Endothelial cell (in vitro differentiated cells): Measurements from ENCODE around the gene INHBE. TPM values are rescaled to one million over a fixed set of nuclear protein-coding genes. Genes with fewer than 3 reads are reported as not detected.

ENCODE experiments used
- DNase-seq: peaks from one replicate; pipeline ENCODE4 v3.0.0; 2021; ENCODE audit warnings: low spot score
- H3K27ac Mint-ChIP-seq: one replicate; pipeline ENCODE4 v1.8.0; 2021; ENCODE audit warnings: mixed read lengths, inconsistent platforms; ENCODE audit not compliant: unreplicated experiment
- H3K27me3 Mint-ChIP-seq: one replicate; pipeline ENCODE4 v1.8.0; 2021; ENCODE audit warnings: mild to moderate bottlenecking, moderate library complexity, mixed read lengths, inconsistent platforms; ENCODE audit not compliant: unreplicated experiment
- H3K36me3 Mint-ChIP-seq: one replicate; pipeline ENCODE4 v1.8.0; 2021; ENCODE audit warnings: mild to moderate bottlenecking, low read depth, mixed read lengths, inconsistent platforms; ENCODE audit not compliant: unreplicated experiment
- H3K4me1 Mint-ChIP-seq: one replicate; pipeline ENCODE4 v1.8.0; 2021; ENCODE audit warnings: mild to moderate bottlenecking, mixed read lengths, inconsistent platforms; ENCODE audit not compliant: unreplicated experiment
- H3K4me3 Mint-ChIP-seq: one replicate; pipeline ENCODE4 v1.8.0; 2021; ENCODE audit warnings: mild to moderate bottlenecking, mixed read lengths, inconsistent platforms; ENCODE audit not compliant: unreplicated experiment
- H3K9me3 Mint-ChIP-seq: one replicate; pipeline ENCODE4 v1.8.0; 2021; ENCODE audit warnings: mixed read lengths, inconsistent platforms; ENCODE audit not compliant: unreplicated experiment
- total RNA-seq: library from RNA; stranded (reverse); fragmentation: NEBNext Ultra II Directional; extraction: Animal tissue kit (Norgen Biotek cat#: 25700); gene quantifications from one replicate; pipeline ENCODE4 v1.2.1, GENCODE V29; 2021; ENCODE audit not compliant: unreplicated experiment
- TF ChIP-seq, protein P1 (sequence below): fragments of 200-600 bp; sonication (generic); IDR thresholded peaks from one replicate; pipeline ENCODE4 v1.5.0; 2021; ENCODE audit warnings: antibody characterized with exemption; ENCODE audit not compliant: unreplicated experiment

Gene INHBE
- total RNA-seq, 1 donor from 2014 or later: not detected

DNA sequence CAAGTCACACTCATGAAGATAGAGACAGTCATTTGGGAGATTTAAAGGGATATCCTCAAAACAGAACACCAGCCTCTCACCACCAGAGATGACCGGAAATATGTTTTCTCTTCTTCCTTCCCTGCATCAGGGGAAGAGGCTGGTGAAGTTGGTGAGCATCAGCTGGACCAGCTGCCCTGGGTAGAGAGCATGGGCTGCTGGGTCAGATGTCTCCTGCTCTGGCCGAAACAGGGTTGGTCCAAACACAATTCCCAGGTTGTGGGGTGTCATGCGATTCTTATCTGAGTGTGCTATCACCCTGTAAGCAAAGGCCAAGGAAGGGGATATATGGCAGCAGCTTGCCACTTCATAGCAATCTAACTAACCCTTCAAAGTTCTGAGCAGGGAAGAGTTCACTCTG lies 17.3 kb downstream of the INHBE start:
- no peak for DNase-seq
- Mint-ChIP-seq H3K4me3 (no peak overlapping the region), H3K9me3 (no peaks in the 10 kb centered on the region), H3K36me3 (peaks cover 36% of the 10 kb centered on the region), H3K27me3 (peaks cover 20% of the 10 kb centered on the region), H3K4me1 (peaks cover 29% of the 10 kb centered on the region), H3K27ac (no peak overlapping the region)
- TF ChIP-seq, protein P1, sequence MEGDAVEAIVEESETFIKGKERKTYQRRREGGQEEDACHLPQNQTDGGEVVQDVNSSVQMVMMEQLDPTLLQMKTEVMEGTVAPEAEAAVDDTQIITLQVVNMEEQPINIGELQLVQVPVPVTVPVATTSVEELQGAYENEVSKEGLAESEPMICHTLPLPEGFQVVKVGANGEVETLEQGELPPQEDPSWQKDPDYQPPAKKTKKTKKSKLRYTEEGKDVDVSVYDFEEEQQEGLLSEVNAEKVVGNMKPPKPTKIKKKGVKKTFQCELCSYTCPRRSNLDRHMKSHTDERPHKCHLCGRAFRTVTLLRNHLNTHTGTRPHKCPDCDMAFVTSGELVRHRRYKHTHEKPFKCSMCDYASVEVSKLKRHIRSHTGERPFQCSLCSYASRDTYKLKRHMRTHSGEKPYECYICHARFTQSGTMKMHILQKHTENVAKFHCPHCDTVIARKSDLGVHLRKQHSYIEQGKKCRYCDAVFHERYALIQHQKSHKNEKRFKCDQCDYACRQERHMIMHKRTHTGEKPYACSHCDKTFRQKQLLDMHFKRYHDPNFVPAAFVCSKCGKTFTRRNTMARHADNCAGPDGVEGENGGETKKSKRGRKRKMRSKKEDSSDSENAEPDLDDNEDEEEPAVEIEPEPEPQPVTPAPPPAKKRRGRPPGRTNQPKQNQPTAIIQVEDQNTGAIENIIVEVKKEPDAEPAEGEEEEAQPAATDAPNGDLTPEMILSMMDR: no peak

DNA sequence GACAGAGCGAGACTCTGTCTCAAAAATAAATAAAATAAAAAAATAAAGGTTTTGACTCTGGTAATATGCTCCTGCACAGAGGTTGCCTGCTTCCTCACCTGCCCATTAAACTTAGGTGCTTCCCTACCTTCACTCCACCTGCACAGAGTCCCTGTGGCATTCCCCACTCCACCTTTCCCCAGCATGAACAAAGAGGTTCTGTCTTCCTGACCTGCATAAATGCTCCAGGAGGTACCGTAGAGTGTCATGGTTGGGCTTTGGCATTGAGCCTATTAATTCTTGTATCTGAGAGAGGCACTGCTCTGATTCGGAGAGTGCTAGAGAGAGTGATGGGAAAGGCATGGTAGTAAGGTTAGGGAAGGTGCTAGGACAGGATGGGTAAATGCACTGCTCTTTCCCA lies 18.3 kb downstream of the INHBE start:
- Mint-ChIP-seq H3K4me1 (peaks cover 31% of the 10 kb centered on the region), H3K9me3 (no peaks in the 10 kb centered on the region), H3K27me3 (peaks cover 21% of the 10 kb centered on the region), H3K36me3 (peaks cover 27% of the 10 kb centered on the region), H3K4me3 (no peak overlapping the region), H3K27ac (no peak overlapping the region)
- TF ChIP-seq, protein P1: no peak
- DNase-seq: no peak

DNA sequence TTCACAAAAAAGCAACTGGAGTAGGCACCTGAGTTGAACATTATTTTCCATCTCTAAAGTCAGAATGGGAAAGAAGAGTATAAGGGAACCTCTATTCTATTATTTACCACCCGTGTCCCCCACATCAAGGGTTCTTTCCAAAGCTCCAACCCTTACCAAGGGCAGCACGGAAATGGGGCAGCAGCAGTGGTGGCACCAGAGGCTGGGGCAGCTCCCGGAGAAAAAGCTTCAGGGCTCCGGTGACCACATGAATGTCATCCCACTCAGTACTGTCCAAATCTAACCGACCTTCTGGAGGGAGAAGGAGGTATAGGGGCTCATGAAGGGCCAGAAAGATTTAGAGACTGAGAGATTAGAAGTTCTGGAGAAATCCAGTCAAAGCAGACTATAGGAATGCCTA lies 18.8 kb downstream of the INHBE start:
- Mint-ChIP-seq H3K27ac (peak overlapping the region; percentile 55), H3K27me3 (peaks cover 23% of the 10 kb centered on the region), H3K36me3 (peaks cover 26% of the 10 kb centered on the region), H3K9me3 (no peaks in the 10 kb centered on the region), H3K4me1 (peaks cover 35% of the 10 kb centered on the region), H3K4me3 (peak overlapping the region; percentile 85)
- no peak for DNase-seq
- TF ChIP-seq, protein P1: no peak

DNA sequence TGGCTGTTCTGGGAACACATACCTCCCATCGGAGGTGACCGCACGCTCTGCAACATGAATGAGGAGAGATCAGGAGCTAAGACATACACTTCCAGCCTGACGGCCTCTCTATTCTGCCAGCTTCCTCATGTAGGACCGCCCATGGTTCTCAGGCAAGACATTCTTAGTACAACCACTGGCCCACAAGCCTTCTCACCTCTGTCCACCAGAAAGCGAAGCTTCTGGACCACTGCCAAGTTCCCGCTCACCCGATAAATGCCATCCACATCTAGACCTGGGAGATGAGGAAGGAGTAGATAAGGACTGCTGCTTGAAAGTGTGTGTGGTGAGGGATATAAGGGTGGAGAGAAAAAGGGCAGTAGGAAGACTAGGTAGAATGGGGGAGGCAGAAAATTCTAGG lies 19.3 kb downstream of the INHBE start:
- Mint-ChIP-seq H3K4me1 (peaks cover 41% of the 10 kb centered on the region), H3K27me3 (peaks cover 24% of the 10 kb centered on the region), H3K4me3 (peak overlapping the region; percentile 85), H3K27ac (peak overlapping the region; percentile 55), H3K36me3 (peaks cover 28% of the 10 kb centered on the region), H3K9me3 (no peaks in the 10 kb centered on the region)
- TF ChIP-seq, protein P1: no peak
- DNase-seq: no peak

DNA sequence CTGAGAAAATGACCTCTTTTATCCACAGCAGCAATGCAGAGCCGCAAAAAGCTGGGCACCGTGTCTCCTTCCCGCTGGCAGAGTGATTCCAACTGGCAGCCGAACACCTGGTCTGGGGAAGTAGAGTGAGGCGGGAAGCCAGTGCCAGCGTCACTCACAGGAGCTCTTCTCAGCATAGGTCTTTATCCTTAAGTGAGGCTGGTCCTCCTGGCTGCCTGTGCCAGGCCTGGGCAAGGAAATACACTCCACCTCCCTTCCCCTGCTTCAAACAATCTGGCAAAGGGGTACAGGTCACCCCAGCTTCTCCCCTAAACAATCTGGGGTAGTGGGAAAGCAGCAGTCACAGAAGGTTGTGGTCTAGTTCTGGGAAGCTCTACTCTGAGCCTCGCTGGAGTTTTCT lies 19.8 kb downstream of the INHBE start:
- Mint-ChIP-seq H3K27ac (peak overlapping the region; percentile 55), H3K4me1 (peaks cover 45% of the 10 kb centered on the region), H3K27me3 (peaks cover 27% of the 10 kb centered on the region), H3K36me3 (peaks cover 33% of the 10 kb centered on the region), H3K9me3 (no peaks in the 10 kb centered on the region), H3K4me3 (peak overlapping the region; percentile 85)
- no peak for DNase-seq
- TF ChIP-seq, protein P1: no peak
